HepG2 (cell line): ENCODE data around the gene BAG5. TPM values are rescaled to one million over a fixed set of nuclear protein-coding genes. Genes with fewer than 3 reads are reported as not detected.
"Not testable (repeated sequence)": the region's sequence is repeated elsewhere in the genome, so short reads cannot be mapped to it uniquely, and the experiment has no call there.

Experiments
- CSRNP1 ChIP-seq: sonication (generic); formaldehyde crosslinking; IDR thresholded peaks from 2 replicates; pipeline ENCODE4 v1.8.1; 2023; ENCODE audit warnings: mild to moderate bottlenecking, missing genetic modification reagents
- DMAP1 ChIP-seq: IDR thresholded peaks from 2 replicates; pipeline ENCODE4 v1.6.1; 2016
- FOXA1 ChIP-seq, 2 experiments: fragments of 450-650 bp in 1 of 2; sonication (generic) in 1 of 2; formaldehyde crosslinking in 1 of 2; IDR thresholded peaks; 2 replicates each; pipeline versions ENCODE4 v1.4.0 to v1.6.1; 2016 to 2020; ENCODE audit warnings: missing genetic modification reagents in 1 of 2
- FOXA3 ChIP-seq: IDR thresholded peaks from 2 replicates; pipeline ENCODE4 v1.6.1; 2016; ENCODE audit warnings: missing genetic modification reagents, missing compliant biosample characterization
- IKZF4 ChIP-seq: sonication (generic); formaldehyde crosslinking; IDR thresholded peaks from 2 replicates; pipeline ENCODE4 v1.5.1; 2020; ENCODE audit warnings: borderline replicate concordance, mild to moderate bottlenecking, low read depth, missing genetic modification reagents; ENCODE audit errors: not compliant biosample characterization
- ISL2 ChIP-seq: sonication (generic); formaldehyde crosslinking; IDR thresholded peaks from 2 replicates; pipeline ENCODE4 v1.5.0; 2020; ENCODE audit warnings: missing genetic modification reagents
- LCORL ChIP-seq, 2 experiments: fragments of 450-650 bp in 1 of 2; sonication (generic) in 1 of 2; formaldehyde crosslinking in 1 of 2; IDR thresholded peaks; 2 replicates each; pipeline versions ENCODE4 v1.5.0 to v1.6.1; 2017 to 2020; ENCODE audit warnings: antibody characterized with exemption in 1 of 2, missing genetic modification reagents in 1 of 2
- MED8 ChIP-seq: sonication (generic); formaldehyde crosslinking; IDR thresholded peaks from 2 replicates; pipeline ENCODE4 v1.8.1; 2023; ENCODE audit warnings: mild to moderate bottlenecking, missing genetic modification reagents; ENCODE audit not compliant: insufficient replicate concordance
- MIXL1 ChIP-seq: IDR thresholded peaks from 2 replicates; pipeline ENCODE4 v1.6.1; 2016
- PITX1 ChIP-seq: sonication (generic); formaldehyde crosslinking; IDR thresholded peaks from 2 replicates; pipeline ENCODE4 v1.5.1; 2020; ENCODE audit warnings: mild to moderate bottlenecking, missing genetic modification reagents
- POLR2AphosphoS5 ChIP-seq: IDR thresholded peaks from 2 replicates; pipeline ENCODE4 v1.6.1; 2012; ENCODE audit warnings: low read depth, low read length
- SIX1 ChIP-seq: sonication (generic); formaldehyde crosslinking; IDR thresholded peaks from 2 replicates; pipeline ENCODE4 v1.4.0; 2020; ENCODE audit warnings: missing genetic modification reagents, borderline replicate concordance
- ZNF138 ChIP-seq: sonication (generic); formaldehyde crosslinking; IDR thresholded peaks from 2 replicates; pipeline ENCODE4 v1.5.0; 2020; ENCODE audit warnings: mild to moderate bottlenecking, low read depth, missing genetic modification reagents
- ZNF18 ChIP-seq: sonication (generic); formaldehyde crosslinking; IDR thresholded peaks from 2 replicates; pipeline ENCODE4 v1.8.0; 2022; ENCODE audit warnings: mild to moderate bottlenecking, missing genetic modification reagents; ENCODE audit not compliant: insufficient replicate concordance
- ZNF281 ChIP-seq: sonication (generic); formaldehyde crosslinking; IDR thresholded peaks from 2 replicates; pipeline ENCODE4 v1.4.0; 2020; ENCODE audit warnings: missing genetic modification reagents, borderline replicate concordance
- ZNF33B ChIP-seq: sonication (generic); formaldehyde crosslinking; IDR thresholded peaks from 2 replicates; pipeline ENCODE4 v1.5.1; 2020; ENCODE audit warnings: mild to moderate bottlenecking, missing genetic modification reagents
- ZNF34 ChIP-seq: sonication (generic); formaldehyde crosslinking; IDR thresholded peaks from 2 replicates; pipeline ENCODE4 v1.4.0; 2020; ENCODE audit warnings: mild to moderate bottlenecking, missing genetic modification reagents, borderline replicate concordance
- ZNF343 ChIP-seq: sonication (generic); formaldehyde crosslinking; IDR thresholded peaks from 2 replicates; pipeline ENCODE4 v1.4.0; 2020; ENCODE audit warnings: mild to moderate bottlenecking, missing genetic modification reagents
- ZNF430 ChIP-seq: sonication (generic); formaldehyde crosslinking; IDR thresholded peaks from 2 replicates; pipeline ENCODE4 v1.9.0; 2021; ENCODE audit warnings: mild to moderate bottlenecking, missing genetic modification reagents
- polyA plus RNA-seq, 8 experiments: library from polyadenylated mRNA; depleted of rRNA in 3 of 8; stranded (reverse) in 7 of 8; unstranded in 1 of 8; fragments of >200 nt; fragmentation: Illumina TruSeq in 4 of 8; extraction: Trizol in 4 of 8; gene quantifications; 2 replicates each; pipeline versions ENCODE4 v1.2.1 to v1.2.3, GENCODE V29; 2011 to 2016; ENCODE audit warnings: low read depth in 4 of 8, missing spikeins in 1 of 8, mixed read lengths in 1 of 8; ENCODE audit not compliant: insufficient read depth in 1 of 8
- total RNA-seq, 5 experiments: library from RNA; depleted of rRNA; stranded (reverse); fragments of >200 nt; fragmentation: Illumina TruSeq; extraction: Trizol; gene quantifications; 2 replicates each; pipeline ENCODE4 v1.2.3, GENCODE V29; 2016; ENCODE audit warnings: low read depth in 1 of 5
- TF ChIP-seq, protein P1 (sequence below): sonication (generic); formaldehyde crosslinking; IDR thresholded peaks from 2 replicates; pipeline ENCODE4 v1.5.0; 2020; ENCODE audit warnings: missing genetic modification reagents

Gene BAG5
- total and polyA plus RNA-seq, 2 of the 13 experiments (the other 11 are each of a cell fraction or from before 2014, with no cell fraction given): 3.5 to 21.0 TPM

DNA sequence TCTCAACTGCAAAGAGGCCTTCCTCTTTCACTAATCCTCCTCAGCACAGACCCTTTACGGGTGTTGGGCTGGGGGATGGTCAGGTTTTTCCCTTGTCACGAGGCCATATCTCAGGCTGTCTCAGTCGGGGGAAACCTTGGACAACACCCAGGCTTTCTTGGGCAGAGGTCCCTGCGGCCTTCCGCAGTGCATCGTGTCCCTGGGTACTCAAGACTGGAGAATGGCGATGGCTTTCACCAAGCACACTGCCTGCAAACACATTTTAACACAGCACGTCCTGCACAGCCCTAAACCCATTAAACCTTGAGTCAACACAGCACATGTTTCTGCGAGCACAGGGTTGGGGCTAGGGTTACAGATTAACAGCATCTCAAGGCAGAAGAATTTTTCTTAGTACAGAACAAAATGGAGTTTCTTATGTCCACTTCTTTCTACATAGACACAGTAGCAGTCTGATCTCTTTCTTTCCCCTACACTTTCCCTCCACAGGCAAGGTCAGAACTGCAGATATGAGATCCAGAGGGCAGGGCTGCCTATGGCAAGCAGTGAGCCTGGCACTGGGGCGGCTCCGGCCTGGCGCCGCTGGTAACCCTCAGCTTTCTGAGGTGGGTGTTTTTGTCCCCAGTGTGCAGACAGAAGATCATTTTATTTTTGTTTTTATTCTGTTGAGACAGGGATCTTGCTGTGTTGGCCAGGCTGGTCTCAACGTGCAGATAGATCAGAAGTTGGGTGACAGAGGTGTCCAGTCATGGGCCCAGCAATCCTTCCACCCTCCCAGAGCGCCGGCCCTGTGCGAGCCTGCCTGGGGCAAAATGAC lies 36.8 kb downstream of the BAG5 start (continued):
- not testable (repeated sequence) for TF ChIP-seq LCORL, FOXA1 (IDR thresholded peaks at IDR 0.05)
- TF ChIP-seq LCORL (CRISPR knock-in tag; IDR thresholded peaks at IDR 0.05) (peak; percentile 76; the same call in 1 of the 2 replicates), MIXL1 (CRISPR knock-in tag) (peak; percentile 64; the same call in 1 of the 2 replicates), FOXA1 (CRISPR knock-in tag; IDR thresholded peaks at IDR 0.05) (peak; percentile 85), ZNF33B (CRISPR knock-in tag) (0 out of 2 replicates have a peak, but pooled peaks have one; percentile 16), DMAP1 (CRISPR knock-in tag) (peak; percentile 61; the same call in 1 of the 2 replicates), POLR2AphosphoS5 (peak; percentile 68), FOXA3 (CRISPR knock-in tag) (peak; percentile 70), SIX1 (CRISPR knock-in tag) (peak; percentile 61; the same call in 1 of the 2 replicates), ZNF430 (CRISPR knock-in tag) (peak; percentile 11; the same call in 1 of the 2 replicates), ZNF281 (CRISPR knock-in tag) (peak; percentile 59; the same call in 1 of the 2 replicates), ISL2 (CRISPR knock-in tag) (0 out of 2 replicates have a peak, but pooled peaks have one; percentile 20), ZNF343 (CRISPR knock-in tag) (0 out of 2 replicates have a peak, but pooled peaks have one; percentile 34), ZNF138 (0 out of 2 replicates have a peak, but pooled peaks have one; percentile 48), ZNF18 (CRISPR knock-in tag) (peak; percentile 35), MED8 (CRISPR knock-in tag) (peak; percentile 55), IKZF4 (CRISPR knock-in tag) (peak; percentile 58), CSRNP1 (CRISPR knock-in tag) (0 out of 2 replicates have a peak, but pooled peaks have one; percentile 47), PITX1 (CRISPR knock-in tag) (peak; percentile 97), ZNF34 (CRISPR knock-in tag) (0 out of 2 replicates have a peak, but pooled peaks have one; percentile 40)
- TF ChIP-seq, protein P1, sequence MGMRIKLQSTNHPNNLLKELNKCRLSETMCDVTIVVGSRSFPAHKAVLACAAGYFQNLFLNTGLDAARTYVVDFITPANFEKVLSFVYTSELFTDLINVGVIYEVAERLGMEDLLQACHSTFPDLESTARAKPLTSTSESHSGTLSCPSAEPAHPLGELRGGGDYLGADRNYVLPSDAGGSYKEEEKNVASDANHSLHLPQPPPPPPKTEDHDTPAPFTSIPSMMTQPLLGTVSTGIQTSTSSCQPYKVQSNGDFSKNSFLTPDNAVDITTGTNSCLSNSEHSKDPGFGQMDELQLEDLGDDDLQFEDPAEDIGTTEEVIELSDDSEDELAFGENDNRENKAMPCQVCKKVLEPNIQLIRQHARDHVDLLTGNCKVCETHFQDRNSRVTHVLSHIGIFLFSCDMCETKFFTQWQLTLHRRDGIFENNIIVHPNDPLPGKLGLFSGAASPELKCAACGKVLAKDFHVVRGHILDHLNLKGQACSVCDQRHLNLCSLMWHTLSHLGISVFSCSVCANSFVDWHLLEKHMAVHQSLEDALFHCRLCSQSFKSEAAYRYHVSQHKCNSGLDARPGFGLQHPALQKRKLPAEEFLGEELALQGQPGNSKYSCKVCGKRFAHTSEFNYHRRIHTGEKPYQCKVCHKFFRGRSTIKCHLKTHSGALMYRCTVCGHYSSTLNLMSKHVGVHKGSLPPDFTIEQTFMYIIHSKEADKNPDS (CRISPR knock-in tag): peak; percentile 49; the same call in 1 of the 2 replicates
